ENCODE results near the gene ANLN.
"Not testable (repeated sequence)": the region's sequence is repeated elsewhere in the genome, so short reads cannot be mapped to it uniquely, and the experiment has no call there.

The ANLN gene

DNA sequence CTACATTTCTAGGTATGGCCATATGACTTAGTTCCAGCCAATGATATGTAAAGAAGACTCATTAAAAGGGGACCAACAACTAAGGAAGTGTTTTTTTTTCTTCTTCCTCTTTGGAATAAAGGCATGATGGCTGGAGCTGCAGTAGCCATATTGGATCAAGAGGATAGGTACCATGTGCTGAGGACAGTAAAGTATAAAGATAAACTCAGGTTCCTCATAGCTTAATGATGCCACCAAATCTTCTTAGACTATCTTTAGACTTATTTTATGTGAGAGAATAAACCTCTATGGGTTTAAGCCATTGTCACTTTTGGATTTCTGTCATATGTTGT lies 85.3 kb downstream of the ANLN start:
- H3K27ac Mint-ChIP-seq = no peak overlapping the region
- H3K4me1 Mint-ChIP-seq (ENCODE audit: low read depth) = peaks cover 19% of the 10 kb centered on the region
- H3K9me3 Mint-ChIP-seq = peaks cover 13% of the 10 kb centered on the region
- H3K27me3 Mint-ChIP-seq (ENCODE audit: low read depth) = no peaks in the 10 kb centered on the region
- H3K4me3 Mint-ChIP-seq = no peak overlapping the region
- H3K36me3 Mint-ChIP-seq (ENCODE audit: low read depth) = peaks cover 6% of the 10 kb centered on the region

DNA sequence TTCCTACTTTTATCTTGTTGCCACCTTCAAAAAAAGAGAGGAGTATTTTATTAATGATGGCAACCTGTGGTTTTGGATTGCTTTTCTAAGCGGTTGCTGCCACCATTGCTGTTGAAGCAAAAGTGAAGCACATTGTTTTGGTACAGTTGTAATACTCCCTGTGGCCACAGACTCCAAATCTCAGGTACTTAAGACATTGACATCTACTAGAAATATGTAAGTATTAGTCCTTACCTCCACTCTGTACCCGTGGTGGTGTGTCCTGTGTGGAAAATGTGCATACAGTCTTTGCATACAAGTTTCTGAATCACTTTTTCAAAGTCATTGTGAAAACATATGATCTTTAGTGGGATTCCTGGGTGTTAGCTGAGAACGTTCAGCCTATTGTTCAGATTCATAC lies 85.7 kb downstream of the ANLN start:
- H3K36me3 Mint-ChIP-seq (ENCODE audit: low read depth) = peaks cover 6% of the 10 kb centered on the region
- H3K9me3 Mint-ChIP-seq = peaks cover 15% of the 10 kb centered on the region
- no peak overlapping the region for H3K4me3 Mint-ChIP-seq
- H3K4me1 Mint-ChIP-seq (ENCODE audit: low read depth) = peaks cover 18% of the 10 kb centered on the region
- H3K27me3 Mint-ChIP-seq (ENCODE audit: low read depth) = no peaks in the 10 kb centered on the region
- H3K27ac Mint-ChIP-seq = no peak overlapping the region

DNA sequence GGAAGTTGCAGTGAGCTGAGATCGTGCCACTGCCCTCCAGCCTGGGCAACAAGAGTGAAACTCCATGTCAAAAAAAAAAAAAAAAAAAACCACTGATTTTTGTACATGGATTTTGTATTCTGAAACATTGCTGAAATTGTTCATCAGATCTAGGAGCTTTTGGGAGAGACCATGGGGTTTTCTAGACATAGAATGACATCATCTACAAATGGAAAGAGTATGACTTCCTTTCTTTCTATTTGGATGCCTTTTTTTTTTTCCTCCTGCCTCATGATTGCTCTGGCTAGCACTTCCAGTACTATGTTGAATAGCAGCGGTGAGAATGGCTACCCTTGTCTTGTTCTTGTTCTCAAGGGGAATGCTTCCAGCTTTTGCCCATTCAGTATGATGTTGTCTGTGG lies 89.1 kb downstream of the ANLN start:
- H3K4me1 Mint-ChIP-seq (ENCODE audit: low read depth) = peaks cover 13% of the 10 kb centered on the region
- H3K4me3 Mint-ChIP-seq = no peak overlapping the region
- no peaks in the 10 kb centered on the region for H3K27me3 Mint-ChIP-seq (ENCODE audit: low read depth)

DNA sequence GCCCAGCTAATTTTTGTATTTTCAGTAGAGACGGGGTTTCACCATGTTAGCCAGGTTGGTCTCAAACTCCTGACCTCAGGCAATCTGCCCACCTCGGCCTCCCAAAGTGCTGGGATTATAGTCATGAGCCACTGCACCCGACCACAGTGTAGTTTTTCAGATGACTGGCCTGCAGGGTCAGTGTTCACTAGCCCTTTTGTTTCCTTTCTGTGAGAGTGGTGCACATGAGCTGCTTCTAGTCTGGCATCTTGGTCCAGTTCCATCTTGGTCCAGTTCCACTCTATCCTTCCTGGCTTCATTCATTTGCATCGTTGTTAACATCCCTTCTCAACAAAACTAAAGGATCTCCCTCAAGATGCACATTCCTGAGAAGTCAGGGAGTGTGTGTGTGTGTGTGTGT lies 94.2 kb downstream of the ANLN start:
- not testable (repeated sequence) for H3K27ac Mint-ChIP-seq; H3K27me3 Mint-ChIP-seq (ENCODE audit: low read depth); H3K4me3 Mint-ChIP-seq; H3K4me1 Mint-ChIP-seq (ENCODE audit: low read depth); H3K36me3 Mint-ChIP-seq (ENCODE audit: low read depth)
- peaks cover 22% of the 10 kb centered on the region for H3K9me3 Mint-ChIP-seq

More for the DNA sequence above, 89.1 kb downstream of the ANLN start:
- peaks cover 24% of the 10 kb centered on the region for H3K9me3 Mint-ChIP-seq
- H3K27ac Mint-ChIP-seq = no peak overlapping the region
- H3K36me3 Mint-ChIP-seq (ENCODE audit: low read depth) = peaks cover 8% of the 10 kb centered on the region

DNA sequence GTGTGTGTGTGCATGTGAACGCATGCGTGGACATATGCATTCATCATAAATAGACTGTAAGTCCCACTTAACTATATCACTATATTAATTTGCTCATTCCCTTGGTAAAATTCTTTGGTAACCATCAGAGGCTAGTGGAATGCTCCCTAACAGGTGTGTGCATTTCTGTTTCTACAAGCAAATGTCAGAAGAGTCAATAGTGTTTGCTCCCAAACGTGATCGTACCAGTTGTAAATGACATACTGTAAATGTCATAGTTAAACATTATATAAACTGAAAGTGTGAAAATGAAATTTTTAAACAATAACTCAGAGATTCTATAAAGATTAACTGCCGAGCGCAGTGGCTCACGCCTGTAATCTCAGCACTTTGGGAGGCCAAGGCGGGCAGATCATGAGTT lies 94.6 kb downstream of the ANLN start:
- H3K27me3 Mint-ChIP-seq (ENCODE audit: low read depth) = no peaks in the 10 kb centered on the region
- peaks cover 8% of the 10 kb centered on the region for H3K36me3 Mint-ChIP-seq (ENCODE audit: low read depth)
- H3K4me1 Mint-ChIP-seq (ENCODE audit: low read depth) = peaks cover 4% of the 10 kb centered on the region
- H3K27ac Mint-ChIP-seq = no peak overlapping the region
- no peak overlapping the region for H3K4me3 Mint-ChIP-seq
- H3K9me3 Mint-ChIP-seq = peaks cover 18% of the 10 kb centered on the region

DNA sequence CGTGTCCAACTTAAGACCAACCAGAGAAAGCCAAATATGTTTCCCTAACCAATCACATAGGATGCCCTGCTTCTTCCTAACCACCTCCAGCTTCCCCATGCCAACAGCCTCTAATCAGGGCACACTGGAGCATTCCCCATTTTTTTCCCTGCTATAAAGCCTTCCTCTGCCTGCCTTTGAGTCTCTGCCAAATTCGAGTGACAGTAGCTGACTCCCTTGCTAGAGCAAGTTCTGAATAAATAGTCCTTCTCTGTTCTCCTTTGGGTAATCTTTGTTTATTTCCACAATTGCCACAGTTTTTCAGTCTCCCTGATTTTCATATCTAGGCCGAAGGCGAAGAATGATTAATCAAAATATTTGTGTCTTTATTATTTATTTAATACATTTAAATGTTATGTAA lies 96.7 kb downstream of the ANLN start:
- H3K27ac Mint-ChIP-seq = no peak overlapping the region
- peaks cover 4% of the 10 kb centered on the region for H3K9me3 Mint-ChIP-seq
- no peaks in the 10 kb centered on the region for H3K27me3 Mint-ChIP-seq (ENCODE audit: low read depth)
- no peak overlapping the region for H3K4me3 Mint-ChIP-seq
- H3K36me3 Mint-ChIP-seq (ENCODE audit: low read depth) = no peaks in the 10 kb centered on the region
- peaks cover 4% of the 10 kb centered on the region for H3K4me1 Mint-ChIP-seq (ENCODE audit: low read depth)

DNA sequence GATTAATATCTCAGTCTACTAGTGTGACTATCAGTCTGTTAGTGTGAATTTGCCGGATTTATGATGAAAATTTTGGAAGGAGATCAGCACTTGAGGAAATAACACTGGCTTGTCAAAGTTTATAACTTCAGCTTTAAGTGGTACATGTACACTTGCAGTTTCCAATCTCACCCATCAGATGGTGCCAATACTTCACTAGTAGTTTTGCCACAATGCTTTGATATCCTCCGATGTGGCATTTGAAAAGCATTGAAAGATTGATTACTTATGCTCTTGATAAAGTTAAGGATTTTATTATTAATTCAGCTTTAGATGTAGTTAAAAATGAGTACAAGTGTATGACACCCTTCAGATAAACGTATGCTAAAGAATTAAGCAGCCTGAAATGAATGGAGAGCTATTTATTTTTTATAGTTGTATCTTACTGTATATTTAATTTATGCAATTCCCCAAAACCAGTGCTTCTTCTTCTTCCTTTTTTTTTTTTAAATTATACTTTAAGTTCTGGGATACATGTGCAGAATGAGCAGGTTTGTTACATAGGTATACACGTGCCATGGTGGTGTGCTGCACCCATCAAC lies 98.2 kb downstream of the ANLN start:
- no peaks in the 10 kb centered on the region for H3K36me3 Mint-ChIP-seq (ENCODE audit: low read depth)
- H3K27ac Mint-ChIP-seq = no peak overlapping the region
- peaks cover 6% of the 10 kb centered on the region for H3K27me3 Mint-ChIP-seq (ENCODE audit: low read depth)
- H3K4me1 Mint-ChIP-seq (ENCODE audit: low read depth) = peaks cover 4% of the 10 kb centered on the region
- no peaks in the 10 kb centered on the region for H3K9me3 Mint-ChIP-seq
- no peak overlapping the region for H3K4me3 Mint-ChIP-seq

DNA sequence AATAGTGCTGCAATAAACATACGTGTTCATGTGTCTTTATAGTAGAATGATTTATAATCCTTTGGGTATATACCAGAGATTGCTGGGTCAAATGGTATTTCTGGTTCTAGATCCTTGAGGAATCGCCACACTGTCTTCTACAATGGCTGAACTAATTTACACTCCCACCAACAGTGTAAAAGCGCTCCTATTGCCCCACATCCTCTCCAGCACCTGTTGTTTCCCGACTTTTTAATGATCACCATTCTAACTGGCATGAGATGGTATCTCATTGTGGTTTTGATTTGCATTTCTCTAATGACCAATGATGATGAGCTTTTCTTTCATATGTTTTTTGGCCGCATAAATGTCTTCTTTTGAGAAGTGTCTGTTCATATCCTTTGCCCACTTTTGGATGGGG lies 99.0 kb downstream of the ANLN start:
- not testable (repeated sequence) for H3K27me3 Mint-ChIP-seq (ENCODE audit: low read depth); H3K9me3 Mint-ChIP-seq; H3K4me1 Mint-ChIP-seq (ENCODE audit: low read depth); H3K27ac Mint-ChIP-seq; H3K4me3 Mint-ChIP-seq; H3K36me3 Mint-ChIP-seq (ENCODE audit: low read depth)

DNA sequence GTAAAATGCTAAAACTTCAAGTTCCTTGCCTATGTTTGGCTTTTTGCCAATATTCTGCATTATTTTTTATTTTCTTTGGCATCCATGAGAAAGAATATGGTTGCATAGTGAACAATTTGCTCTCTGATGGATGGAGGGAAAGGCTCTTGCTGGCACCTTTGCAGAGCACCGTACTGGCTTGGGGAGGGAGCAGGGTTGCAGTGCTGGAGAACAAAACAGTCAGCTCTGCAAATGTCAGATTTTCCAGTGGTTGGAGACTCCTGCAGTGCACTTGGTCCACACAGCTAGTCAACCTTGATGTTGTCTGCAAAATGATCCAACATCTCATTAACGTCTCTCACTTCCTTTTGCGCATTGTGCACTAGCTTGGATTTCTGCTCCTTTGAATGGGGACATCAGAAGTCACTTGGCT lies 100.8 kb downstream of the ANLN start:
- no peaks in the 10 kb centered on the region for H3K9me3 Mint-ChIP-seq
- H3K36me3 Mint-ChIP-seq (ENCODE audit: low read depth) = no peaks in the 10 kb centered on the region
- H3K4me1 Mint-ChIP-seq (ENCODE audit: low read depth) = peaks cover 2% of the 10 kb centered on the region
- H3K4me3 Mint-ChIP-seq = no peak overlapping the region
- H3K27ac Mint-ChIP-seq = no peak overlapping the region
- H3K27me3 Mint-ChIP-seq (ENCODE audit: low read depth) = peaks cover 21% of the 10 kb centered on the region

DNA sequence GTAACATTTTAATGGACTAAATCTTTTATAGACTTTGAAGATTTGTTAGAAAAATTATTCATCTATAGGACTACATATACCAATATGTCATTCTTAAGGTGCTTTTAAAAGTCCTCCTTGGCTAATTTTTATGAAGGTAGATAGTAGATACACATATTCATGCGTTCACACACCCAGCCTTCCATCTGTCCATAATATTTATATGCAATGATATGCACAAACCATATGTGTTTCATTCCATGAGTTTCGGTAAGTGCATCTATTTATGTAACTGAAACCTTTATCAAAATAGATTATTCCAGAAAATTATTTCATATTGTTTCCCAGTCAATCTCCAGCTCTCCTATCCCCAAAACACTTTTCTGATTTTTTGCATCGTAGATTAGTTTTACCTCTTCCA lies 101.7 kb downstream of the ANLN start:
- H3K27ac Mint-ChIP-seq = no peak overlapping the region
- no peak overlapping the region for H3K4me3 Mint-ChIP-seq
- H3K27me3 Mint-ChIP-seq (ENCODE audit: low read depth) = peaks cover 27% of the 10 kb centered on the region
- no peaks in the 10 kb centered on the region for H3K9me3 Mint-ChIP-seq
- no peaks in the 10 kb centered on the region for H3K36me3 Mint-ChIP-seq (ENCODE audit: low read depth)
- H3K4me1 Mint-ChIP-seq (ENCODE audit: low read depth) = peaks cover 2% of the 10 kb centered on the region

DNA sequence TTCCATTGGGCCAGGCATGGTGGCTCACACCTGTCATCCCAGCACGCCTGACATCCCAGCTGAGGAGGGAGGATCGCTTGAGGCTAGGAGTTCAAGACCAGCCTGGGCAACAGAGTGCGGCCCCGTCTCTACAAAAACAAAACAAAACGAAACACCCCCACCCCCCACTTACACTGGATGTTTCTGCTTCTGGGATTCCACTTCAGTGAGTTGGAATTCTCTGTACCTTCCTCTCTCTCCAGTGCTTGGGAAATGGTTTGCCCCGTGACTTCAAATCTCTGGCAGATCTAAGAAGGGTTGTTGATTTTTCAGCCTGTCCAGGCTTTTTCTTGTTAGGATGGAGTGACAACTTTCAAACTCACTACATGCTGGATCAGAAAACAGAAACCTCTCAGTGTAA lies 106.9 kb downstream of the ANLN start:
- peaks cover 40% of the 10 kb centered on the region for H3K27me3 Mint-ChIP-seq (ENCODE audit: low read depth)
- H3K36me3 Mint-ChIP-seq (ENCODE audit: low read depth) = no peaks in the 10 kb centered on the region
- no peaks in the 10 kb centered on the region for H3K9me3 Mint-ChIP-seq
- no peak overlapping the region for H3K27ac Mint-ChIP-seq
- H3K4me1 Mint-ChIP-seq (ENCODE audit: low read depth) = peaks cover 3% of the 10 kb centered on the region
- H3K4me3 Mint-ChIP-seq = no peak overlapping the region

DNA sequence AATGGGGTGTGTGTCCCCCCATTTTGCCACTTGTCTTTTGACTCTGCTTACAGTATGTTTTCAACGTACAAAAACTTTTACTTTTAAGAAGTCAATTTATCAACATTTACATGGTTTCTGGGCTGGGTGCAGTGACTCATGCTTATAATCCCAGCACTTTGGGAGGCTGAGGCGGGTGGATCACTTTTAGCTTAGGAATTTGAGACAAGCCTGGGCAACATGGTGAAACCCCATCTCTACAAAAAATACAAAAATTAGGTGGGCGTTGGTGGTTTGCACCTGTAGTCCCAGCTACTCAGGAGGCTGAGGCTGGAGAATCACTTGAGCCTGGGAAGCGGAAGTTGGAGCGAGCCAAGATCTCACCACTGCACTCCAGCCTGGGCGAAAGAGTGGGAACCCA lies 107.5 kb downstream of the ANLN start:
- H3K9me3 Mint-ChIP-seq; H3K4me3 Mint-ChIP-seq; H3K36me3 Mint-ChIP-seq (ENCODE audit: low read depth); H3K27ac Mint-ChIP-seq; H3K4me1 Mint-ChIP-seq (ENCODE audit: low read depth): not testable (repeated sequence)
- H3K27me3 Mint-ChIP-seq (ENCODE audit: low read depth) = peaks cover 34% of the 10 kb centered on the region

DNA sequence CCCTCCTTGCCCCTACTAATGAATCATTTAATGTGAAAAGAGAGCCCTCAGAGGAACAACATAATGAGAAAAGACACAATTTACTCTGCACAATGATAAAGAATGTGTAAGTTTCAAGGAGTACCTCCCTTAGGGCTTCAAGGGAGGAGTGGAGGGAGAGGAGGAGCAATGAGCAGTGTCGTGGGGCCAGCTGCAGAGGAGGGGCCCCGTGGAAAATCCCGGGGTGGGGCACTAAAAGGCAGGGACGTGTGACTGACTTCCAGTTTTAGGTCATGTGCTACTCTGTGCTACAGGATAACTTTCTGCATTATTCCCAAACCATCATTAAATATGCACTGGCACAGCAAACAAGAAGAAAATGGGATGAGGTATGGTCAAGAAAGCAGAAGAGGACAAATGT lies 108.1 kb downstream of the ANLN start:
- peaks cover 34% of the 10 kb centered on the region for H3K27me3 Mint-ChIP-seq (ENCODE audit: low read depth)
- no peaks in the 10 kb centered on the region for H3K36me3 Mint-ChIP-seq (ENCODE audit: low read depth)
- H3K4me1 Mint-ChIP-seq (ENCODE audit: low read depth) = peaks cover 3% of the 10 kb centered on the region
- no peaks in the 10 kb centered on the region for H3K9me3 Mint-ChIP-seq
- H3K4me3 Mint-ChIP-seq = no peak overlapping the region
- no peak overlapping the region for H3K27ac Mint-ChIP-seq

Data from T-helper 1 cell treated with Interleukin-12 subunit alpha and Interleukin-12 subunit beta and Interleukin-4 antibody, amounts not matched to agents 30 μg/mL and 1 μg/mL, for 36 hours (primary cell).